DOHH2 (cell line): Measurements from ENCODE around the gene CNTNAP2.

Source experiments
- H3F3A ChIP-seq: fragments of 200-600 bp; sonication (generic), shearing (Covaris generic); 2 replicates; pipeline ENCODE4 v1.6.0; 2016; ENCODE audit warnings: antibody characterized with exemption, mild to moderate bottlenecking; ENCODE audit not compliant: control insufficient read depth, insufficient read depth
- H3K27ac ChIP-seq: fragments of 200-600 bp; sonication (generic); 2 replicates; pipeline ENCODE4 v1.5.1; 2014; ENCODE audit warnings: low read depth, mild to moderate bottlenecking, low read length, moderate library complexity
- H3K27me3 ChIP-seq: fragments of 200-600 bp; sonication (generic); 2 replicates; pipeline ENCODE4 v1.6.1; 2014; ENCODE audit warnings: mild to moderate bottlenecking, low read length, mixed read lengths; ENCODE audit not compliant: control insufficient read depth
- H3K36me3 ChIP-seq: fragments of 200-600 bp; sonication (generic); 2 replicates; pipeline ENCODE4 v1.6.1; 2014; ENCODE audit warnings: mild to moderate bottlenecking, low read length, moderate library complexity, mixed read lengths; ENCODE audit not compliant: control insufficient read depth
- H3K4me1 ChIP-seq: fragments of 200-600 bp; sonication (generic); 2 replicates; pipeline ENCODE4 v1.6.1; 2014; ENCODE audit warnings: mild to moderate bottlenecking, low read length, mixed read lengths; ENCODE audit not compliant: control insufficient read depth
- H3K4me2 ChIP-seq: fragments of 200-600 bp; sonication (generic); 2 replicates; pipeline ENCODE4 v1.6.0; 2014; ENCODE audit warnings: mild to moderate bottlenecking, low read length, moderate library complexity
- H3K4me3 ChIP-seq: fragments of 200-600 bp; sonication (generic); 2 replicates; pipeline ENCODE4 v1.5.1; 2014; ENCODE audit warnings: mild to moderate bottlenecking, low read length, mixed read lengths
- H3K79me2 ChIP-seq: fragments of 200-600 bp; sonication (generic); 2 replicates; pipeline ENCODE4 v1.6.1; 2014; ENCODE audit warnings: mild to moderate bottlenecking, low read length, mixed read lengths; ENCODE audit not compliant: control insufficient read depth
- H3K9me2 ChIP-seq: fragments of 200-600 bp; sonication (generic); replicated peaks from 2 replicates; pipeline ENCODE4 v1.6.1; 2014; ENCODE audit warnings: mild to moderate bottlenecking, low read length, mixed read lengths; ENCODE audit not compliant: control insufficient read depth
- H3K9me3 ChIP-seq: fragments of 200-600 bp; sonication (generic); 2 replicates; pipeline ENCODE4 v1.6.1; 2014; ENCODE audit warnings: antibody characterized with exemption, low read length, mixed read lengths; ENCODE audit not compliant: control insufficient read depth, insufficient read depth
- H4K20me1 ChIP-seq: fragments of 200-600 bp; sonication (generic); 2 replicates; pipeline ENCODE4 v1.6.0; 2014; ENCODE audit warnings: low read depth, mild to moderate bottlenecking, antibody characterized with exemption, low read length, moderate library complexity; ENCODE audit not compliant: control insufficient read depth, insufficient read depth
- EZH2phosphoT487 ChIP-seq: fragments of 200-600 bp; sonication (generic); IDR thresholded peaks from 2 replicates; pipeline ENCODE4 v1.6.1; 2017; ENCODE audit warnings: borderline replicate concordance, mild to moderate bottlenecking, antibody characterized with exemption, low read length, moderate library complexity, mixed read lengths
- TF ChIP-seq, protein P1 (sequence below): fragments of 200-600 bp; sonication (generic); IDR thresholded peaks from one replicate; pipeline ENCODE4 v1.5.1; 2014; ENCODE audit warnings: antibody characterized with exemption, mild to moderate bottlenecking, low read depth, low read length; ENCODE audit not compliant: poor library complexity, severe bottlenecking

The CNTNAP2 gene

DNA sequence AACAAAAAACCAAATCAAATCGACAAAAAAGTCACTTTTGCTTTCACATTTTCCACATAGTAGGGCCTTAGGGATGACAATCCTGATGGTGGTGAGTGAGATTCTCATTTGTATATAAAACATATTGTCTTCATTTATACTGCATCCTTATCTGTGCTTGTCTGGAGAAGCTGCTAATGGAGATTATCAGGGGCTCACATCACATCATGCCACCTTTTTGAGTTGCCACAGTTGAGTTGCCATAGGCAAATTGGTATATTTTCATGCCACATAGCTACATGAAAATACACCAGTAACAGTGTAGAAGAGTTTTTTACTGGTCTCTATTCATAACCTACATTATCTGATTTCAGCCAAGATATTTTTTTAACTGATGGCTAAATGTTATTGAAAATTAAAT lies 85.3 kb downstream of the CNTNAP2 start:
- H3K4me3 ChIP-seq, result no peak overlapping the region
- H4K20me1 ChIP-seq, result no peaks in the 10 kb centered on the region
- H3K4me2 ChIP-seq, result no peak overlapping the region
- no peaks in the 10 kb centered on the region for H3K36me3 ChIP-seq
- H3K79me2 ChIP-seq, result no peaks in the 10 kb centered on the region
- no peaks in the 10 kb centered on the region for H3K4me1 ChIP-seq
- no peaks in the 10 kb centered on the region for H3F3A ChIP-seq
- no peaks in the 10 kb centered on the region for H3K9me3 ChIP-seq
- TF ChIP-seq, protein P1, sequence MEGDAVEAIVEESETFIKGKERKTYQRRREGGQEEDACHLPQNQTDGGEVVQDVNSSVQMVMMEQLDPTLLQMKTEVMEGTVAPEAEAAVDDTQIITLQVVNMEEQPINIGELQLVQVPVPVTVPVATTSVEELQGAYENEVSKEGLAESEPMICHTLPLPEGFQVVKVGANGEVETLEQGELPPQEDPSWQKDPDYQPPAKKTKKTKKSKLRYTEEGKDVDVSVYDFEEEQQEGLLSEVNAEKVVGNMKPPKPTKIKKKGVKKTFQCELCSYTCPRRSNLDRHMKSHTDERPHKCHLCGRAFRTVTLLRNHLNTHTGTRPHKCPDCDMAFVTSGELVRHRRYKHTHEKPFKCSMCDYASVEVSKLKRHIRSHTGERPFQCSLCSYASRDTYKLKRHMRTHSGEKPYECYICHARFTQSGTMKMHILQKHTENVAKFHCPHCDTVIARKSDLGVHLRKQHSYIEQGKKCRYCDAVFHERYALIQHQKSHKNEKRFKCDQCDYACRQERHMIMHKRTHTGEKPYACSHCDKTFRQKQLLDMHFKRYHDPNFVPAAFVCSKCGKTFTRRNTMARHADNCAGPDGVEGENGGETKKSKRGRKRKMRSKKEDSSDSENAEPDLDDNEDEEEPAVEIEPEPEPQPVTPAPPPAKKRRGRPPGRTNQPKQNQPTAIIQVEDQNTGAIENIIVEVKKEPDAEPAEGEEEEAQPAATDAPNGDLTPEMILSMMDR, result no peak
- no peak for TF ChIP-seq EZH2phosphoT487
- no peak overlapping the region for H3K27ac ChIP-seq
- no peaks in the 10 kb centered on the region for H3K9me2 ChIP-seq
- H3K27me3 ChIP-seq, result no peaks in the 10 kb centered on the region

DNA sequence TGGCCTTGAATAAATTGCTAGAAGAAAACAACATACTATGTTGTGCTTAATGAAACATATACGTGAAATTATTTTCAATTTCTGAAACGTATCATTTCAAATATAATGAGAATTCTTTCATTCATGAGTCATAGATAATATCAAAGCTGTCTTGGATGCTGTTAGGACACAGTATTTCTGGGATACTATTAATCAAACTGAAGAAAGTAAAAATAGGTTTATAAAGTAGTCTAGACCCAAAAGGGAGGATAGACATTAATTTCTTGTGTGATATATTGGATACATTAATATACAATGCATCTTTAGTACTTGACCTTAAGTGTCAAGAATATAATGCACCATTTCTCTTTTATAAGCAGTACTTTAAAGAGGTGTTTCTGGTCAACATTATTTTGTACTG lies 89.7 kb downstream of the CNTNAP2 start:
- H3K4me1 ChIP-seq, result no peaks in the 10 kb centered on the region

DNA sequence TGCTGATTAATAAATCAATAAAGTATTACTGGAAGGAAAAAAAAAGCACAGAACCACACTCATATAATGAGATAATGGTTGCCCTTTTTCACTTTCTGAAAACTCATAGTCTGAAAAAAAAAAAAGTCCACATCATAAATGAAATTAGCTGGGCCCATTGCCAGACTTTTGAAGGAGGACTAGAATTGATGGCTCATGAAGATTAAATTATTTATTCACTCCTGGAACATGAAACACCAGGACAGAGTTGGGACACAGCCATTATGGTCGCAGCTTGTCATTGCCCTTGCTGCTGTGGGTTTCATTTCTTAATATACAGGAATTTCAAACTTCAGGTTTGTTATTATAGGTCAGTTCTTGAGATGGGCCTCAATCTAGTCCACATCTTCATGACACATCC lies 91.9 kb downstream of the CNTNAP2 start:
- no peak overlapping the region for H3K27ac ChIP-seq
- no peaks in the 10 kb centered on the region for H4K20me1 ChIP-seq
- no peak for TF ChIP-seq EZH2phosphoT487
- TF ChIP-seq, protein P1, result no peak
- no peak overlapping the region for H3K4me3 ChIP-seq
- no peaks in the 10 kb centered on the region for H3K27me3 ChIP-seq
- no peaks in the 10 kb centered on the region for H3F3A ChIP-seq
- no peaks in the 10 kb centered on the region for H3K79me2 ChIP-seq
- no peaks in the 10 kb centered on the region for H3K4me1 ChIP-seq
- H3K4me2 ChIP-seq, result no peak overlapping the region
- H3K36me3 ChIP-seq, result no peaks in the 10 kb centered on the region
- H3K9me3 ChIP-seq, result no peaks in the 10 kb centered on the region
- no peaks in the 10 kb centered on the region for H3K9me2 ChIP-seq

More for the DNA sequence above, 89.7 kb downstream of the CNTNAP2 start:
- TF ChIP-seq EZH2phosphoT487, result no peak
- TF ChIP-seq, protein P1, result no peak
- Histone ChIP-seq H3K27me3 (no peaks in the 10 kb centered on the region), H3K4me2 (no peak overlapping the region), H3K36me3 (no peaks in the 10 kb centered on the region), H3K4me3 (no peak overlapping the region), H3K79me2 (no peaks in the 10 kb centered on the region), H3K9me2 (no peaks in the 10 kb centered on the region), H3K27ac (no peak overlapping the region), H3K9me3 (no peaks in the 10 kb centered on the region), H4K20me1 (no peaks in the 10 kb centered on the region), H3F3A (no peaks in the 10 kb centered on the region)

DNA sequence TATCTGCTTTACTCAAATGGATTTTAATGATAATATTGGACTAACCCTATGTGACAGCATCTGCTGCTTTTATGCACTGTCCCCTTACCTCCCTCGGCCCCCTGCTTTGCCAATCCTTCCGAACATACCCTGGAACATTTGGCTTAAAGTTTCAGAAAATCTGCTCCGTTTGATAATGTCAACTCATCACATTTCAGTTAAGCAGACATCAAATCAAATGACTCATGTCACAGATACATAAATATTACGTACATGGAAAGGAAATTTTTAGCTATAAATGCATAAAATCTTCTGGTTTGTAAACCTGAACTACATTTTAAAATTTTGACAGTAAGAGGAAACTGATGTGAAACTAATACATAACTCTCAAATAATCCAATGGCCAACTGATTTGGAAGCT lies 98.2 kb downstream of the CNTNAP2 start:
- H3K4me2 ChIP-seq, result no peak overlapping the region
- no peaks in the 10 kb centered on the region for H3F3A ChIP-seq
- no peaks in the 10 kb centered on the region for H3K79me2 ChIP-seq
- H3K36me3 ChIP-seq, result no peaks in the 10 kb centered on the region
- no peak overlapping the region for H3K4me3 ChIP-seq
- no peaks in the 10 kb centered on the region for H3K4me1 ChIP-seq
- H3K27ac ChIP-seq, result no peak overlapping the region
- TF ChIP-seq, protein P1, result no peak
- TF ChIP-seq EZH2phosphoT487, result no peak
- no peaks in the 10 kb centered on the region for H3K9me3 ChIP-seq
- H3K9me2 ChIP-seq, result no peaks in the 10 kb centered on the region
- no peaks in the 10 kb centered on the region for H4K20me1 ChIP-seq
- H3K27me3 ChIP-seq, result no peaks in the 10 kb centered on the region
